Raji (cell line): ENCODE measurements around the gene BRD9.
A peak's percentile ranks its signal among the peaks of the same experiment; 100 is the strongest.

ENCODE experiments used
- POLR2A ChIP-seq: IDR thresholded peaks from 2 replicates; pipeline ENCODE4 v1.6.1; 2011; ENCODE audit warnings: low read depth, low read length, control low read depth; ENCODE audit not compliant: insufficient read depth

The BRD9 gene

DNA sequence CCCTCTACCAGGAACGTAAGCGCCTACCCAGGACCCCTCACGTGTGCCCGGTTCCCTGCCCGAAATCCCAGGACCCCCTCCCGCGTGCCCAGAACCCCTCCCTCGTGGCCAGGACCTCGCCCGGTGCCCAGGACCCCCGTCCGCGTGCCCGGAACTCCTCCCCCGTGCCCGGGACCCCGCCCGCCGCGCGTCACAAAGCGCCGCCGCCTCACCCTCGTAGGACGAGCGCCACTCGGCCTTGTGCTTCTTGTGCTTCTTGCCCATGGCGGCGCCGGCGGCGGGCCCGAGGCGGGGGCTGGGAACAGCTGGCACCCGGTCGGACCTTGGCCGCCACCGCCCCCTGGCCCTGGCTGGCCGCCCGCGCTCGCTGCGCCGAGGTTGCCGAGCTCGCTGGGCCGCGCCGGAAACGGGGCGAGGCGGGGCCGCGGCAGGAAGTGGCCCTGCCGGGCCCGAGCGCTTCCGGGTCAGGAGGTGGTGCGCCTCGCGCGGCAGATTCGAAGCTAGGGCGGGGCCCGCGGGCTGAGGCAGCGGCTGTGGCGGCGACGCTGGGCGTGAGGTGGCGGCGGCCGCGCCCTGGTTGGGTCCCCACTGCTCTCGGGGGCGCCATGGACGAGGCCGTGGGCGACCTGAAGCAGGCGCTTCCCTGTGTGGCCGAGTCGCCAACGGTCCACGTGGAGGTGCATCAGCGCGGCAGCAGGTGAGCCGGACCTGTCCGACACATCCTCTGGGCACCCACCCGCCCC is at the start of gene BRD9, which contains the start of gene TRIP13:
Gene BRD9, minus strand, starts transcription at position 408 of the 743 bp plus-strand sequence. Its CDS starts 144 bp downstream, at position 264.
Gene TRIP13, plus strand, starts transcription at position 491 of the 743 bp plus-strand sequence. Its CDS starts 115 bp downstream, at position 606.
- peak; percentile 83 for TF ChIP-seq POLR2A

- TF ChIP-seq POLR2A: no peak
Observed at GRCh38 chr5:939368-939767, 46.8 kb upstream of the BRD9 start.

DNA sequence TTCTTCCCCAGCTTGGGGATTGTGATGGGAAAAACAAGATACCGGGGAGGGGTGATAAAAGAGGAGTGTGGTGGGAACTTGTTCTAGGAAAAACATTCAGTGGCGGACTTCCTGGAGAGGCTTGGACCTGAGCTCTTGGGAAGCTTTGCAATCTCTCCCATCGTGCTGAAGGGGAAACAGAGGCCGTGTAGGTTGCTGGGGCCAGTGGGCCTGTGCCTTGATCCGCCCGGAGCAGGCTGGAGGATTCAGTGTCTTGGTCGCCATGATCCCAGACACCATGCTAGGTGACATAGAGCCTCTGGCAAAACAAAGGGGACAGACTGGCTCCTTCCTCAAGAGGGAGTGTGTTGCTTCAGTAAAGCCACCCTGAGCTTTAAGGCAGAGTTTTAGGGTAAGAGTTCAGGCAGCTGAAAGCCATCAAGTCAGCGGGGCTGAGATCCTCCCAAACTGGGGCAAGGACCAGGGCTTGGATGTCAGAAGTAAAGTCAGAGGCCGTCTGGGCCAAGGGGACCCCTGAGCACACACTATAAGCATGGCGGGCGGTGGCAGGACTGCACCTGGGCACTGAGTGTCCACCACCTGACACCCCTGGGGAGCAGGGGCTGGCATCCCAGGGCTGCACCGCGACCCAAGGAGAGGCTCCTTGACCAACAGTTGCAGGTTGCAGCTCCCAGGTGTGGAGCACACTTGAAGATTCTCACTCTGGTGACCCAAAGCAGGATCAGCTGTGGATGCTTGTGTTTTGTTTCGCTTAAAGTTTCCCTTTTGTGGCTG is 44.7 kb upstream of the BRD9 start:
- TF ChIP-seq POLR2A: no peak

GRCh38 chr5:936149-937144 is 43.8 kb upstream of the BRD9 start:
- TF ChIP-seq POLR2A: no peak

GRCh38 chr5:935510-936084 is 43.0 kb upstream of the BRD9 start:
- TF ChIP-seq POLR2A: no peak

- no peak for TF ChIP-seq POLR2A
Observed at GRCh38 chr5:933251-933861, 40.8 kb upstream of the BRD9 start.

DNA sequence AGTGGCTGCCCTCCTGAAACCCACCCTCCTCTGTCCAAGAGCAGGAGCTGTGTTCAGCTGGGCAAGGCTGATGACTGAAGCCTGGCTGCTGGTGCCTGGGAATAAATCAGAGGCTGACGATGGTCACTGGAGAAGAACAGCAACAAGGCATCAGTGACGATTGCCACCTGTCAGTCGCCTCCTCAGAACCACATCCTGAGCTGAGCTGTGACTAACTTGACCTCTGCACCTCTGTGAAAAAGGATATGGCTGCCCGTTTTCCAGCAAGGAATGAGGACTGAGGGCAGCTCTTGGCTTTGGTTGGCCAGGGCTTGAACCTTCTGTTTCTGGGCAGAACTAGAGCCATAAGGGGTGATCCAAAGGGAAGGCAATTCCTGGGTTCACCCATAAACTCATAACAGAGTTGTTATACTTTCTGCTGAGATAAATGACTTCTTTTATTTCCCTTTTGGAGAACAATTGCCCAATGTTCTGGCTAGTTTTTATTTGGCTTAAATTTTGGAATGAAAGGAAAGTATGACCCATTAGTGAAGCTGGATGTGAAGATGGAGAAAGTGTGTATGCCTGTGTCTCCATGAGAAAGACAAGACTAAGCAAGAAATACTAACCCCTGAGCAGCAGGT is 40.1 kb upstream of the BRD9 start:
- no peak for TF ChIP-seq POLR2A

DNA sequence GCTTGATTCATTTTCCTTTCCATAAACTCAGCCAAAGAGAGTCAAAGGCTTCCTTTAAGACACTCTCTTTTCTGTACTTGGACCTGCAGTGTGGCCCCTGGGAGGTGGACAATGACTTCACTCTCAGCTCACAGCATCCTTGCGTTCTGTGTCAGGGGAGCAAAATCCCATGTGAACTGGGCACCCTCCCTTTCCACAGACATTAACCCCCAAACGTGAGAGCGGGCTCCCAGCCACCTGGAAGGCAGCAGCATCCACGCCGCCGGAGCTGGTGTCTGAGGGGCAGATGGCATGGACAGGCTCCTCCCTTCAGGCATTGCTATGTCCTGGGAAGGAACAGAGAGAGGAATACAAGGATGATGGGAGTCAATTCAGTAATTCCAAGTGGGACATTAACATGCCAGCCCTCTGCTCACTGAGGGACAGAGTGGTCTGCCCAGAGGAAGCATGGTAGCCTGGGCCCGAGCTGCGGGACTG is 39.6 kb upstream of the BRD9 start:
- no peak for TF ChIP-seq POLR2A

GRCh38 chr5:931570-932145 is 39.1 kb upstream of the BRD9 start:
- no peak for TF ChIP-seq POLR2A

- TF ChIP-seq POLR2A: no peak
Observed at GRCh38 chr5:930866-931265, 38.3 kb upstream of the BRD9 start.

- TF ChIP-seq POLR2A: no peak
Observed at GRCh38 chr5:929596-929995, 37.0 kb upstream of the BRD9 start.

DNA sequence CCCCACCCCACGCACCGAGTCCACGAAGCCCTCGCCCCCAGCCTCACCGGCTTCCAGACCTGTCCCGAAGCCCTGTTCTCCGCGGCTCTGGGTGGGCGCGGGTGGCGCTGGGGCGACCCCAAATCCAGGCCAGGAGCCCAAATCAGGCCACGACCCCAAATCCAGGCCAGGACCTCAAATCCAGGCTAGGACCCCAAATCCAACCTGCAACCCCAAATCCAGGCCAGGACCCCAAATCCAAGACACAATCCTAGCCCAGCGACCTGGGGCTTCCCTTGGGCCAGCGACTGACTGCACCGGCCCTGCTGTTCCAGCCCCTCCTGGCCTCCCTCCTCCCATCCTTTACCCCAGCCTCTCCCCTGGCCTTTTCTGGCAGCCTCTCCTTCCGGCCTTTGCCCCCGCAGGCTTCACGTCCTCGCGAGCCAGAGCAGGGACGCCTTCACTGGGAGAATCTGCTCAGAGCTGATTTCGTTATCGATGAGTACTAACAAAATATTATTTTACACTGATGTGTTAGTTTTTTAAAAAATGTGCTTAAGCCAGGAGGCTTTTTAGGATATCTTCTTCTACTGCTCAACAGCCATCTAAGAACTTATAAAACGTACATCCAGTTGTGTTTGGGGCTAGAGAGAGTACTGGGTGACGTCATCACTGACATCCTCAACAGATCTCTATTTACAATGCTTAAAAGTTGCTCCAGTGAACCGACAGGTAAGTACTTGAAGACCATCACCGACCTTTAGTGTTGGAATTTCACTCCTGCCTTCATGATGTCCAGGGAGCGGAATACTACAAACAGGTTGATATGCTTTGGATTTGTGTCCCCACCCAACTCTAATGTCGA is 34.8 kb upstream of the BRD9 start:
- TF ChIP-seq POLR2A: no peak

- no peak for TF ChIP-seq POLR2A
Observed at GRCh38 chr5:926417-927171, 34.0 kb upstream of the BRD9 start.
